Gastroesophageal sphincter (tissue), 4 donors: ENCODE results near the gene JMY. TPM values are rescaled to one million over a fixed set of nuclear protein-coding genes. Genes with fewer than 3 reads are reported as not detected.
A peak's percentile ranks its signal among the peaks of the same experiment; 100 is the strongest.

ENCODE experiments used
- ATAC-seq: fragments of 150-250 bp; one replicate; pipeline ENCODE4 v1.9.1; 2016; ENCODE audit warnings: mild to moderate bottlenecking, moderate library complexity
- H3K27ac ChIP-seq, 4 donors: fragments of 200-600 bp; sonication (generic) in 3 of 4; 1 replicate in 3 of 4; 2 replicates in 1 of 4; pipeline ENCODE4 v1.5.1; 2016 to 2019
- H3K27me3 ChIP-seq: fragments of 200-600 bp; sonication (generic); one replicate; pipeline ENCODE4 v1.5.1; 2019
- H3K36me3 ChIP-seq, 2 donors: fragments of 200-600 bp; sonication (generic); one replicate each; pipeline ENCODE4 v1.5.1; 2019; ENCODE audit warnings: control low read depth in 1 of 2
- H3K4me1 ChIP-seq, 3 donors: fragments of 200-600 bp; sonication (generic); 1 replicate in 2 of 3; 2 replicates in 1 of 3; pipeline ENCODE4 v1.5.1; 2016 to 2019; ENCODE audit warnings: control low read depth in 2 of 3
- H3K4me3 ChIP-seq, 2 donors: fragments of 200-600 bp; sonication (generic); one replicate each; pipeline ENCODE4 v1.5.1; 2019; ENCODE audit warnings: mild to moderate bottlenecking in 1 of 2, moderate library complexity in 1 of 2
- H3K9me3 ChIP-seq, 3 donors: fragments of 200-600 bp; sonication (generic); one replicate each; pipeline ENCODE4 v1.5.1; 2017 to 2019; ENCODE audit warnings: control low read depth in 2 of 3
- CTCF ChIP-seq, 4 experiments: fragments of 200-600 bp in 2 of 4; fragments of 450-650 bp in 2 of 4; sonication (generic) in 1 of 4; IDR thresholded peaks; one replicate each; pipeline ENCODE4 v1.5.1; 2017 to 2019; ENCODE audit warnings: antibody characterized with exemption in 4 of 4, mild to moderate bottlenecking in 2 of 4, moderate library complexity in 2 of 4
- EP300 ChIP-seq: sonication (generic); formaldehyde crosslinking; IDR thresholded peaks from one replicate; pipeline ENCODE4 v1.6.1; 2017; ENCODE audit warnings: antibody characterized with exemption, mild to moderate bottlenecking
- POLR2A ChIP-seq, 2 donors: fragments of 450-650 bp; IDR thresholded peaks; one replicate each; pipeline ENCODE4 v1.6.1; 2017; ENCODE audit warnings: antibody characterized with exemption in 2 of 2, mild to moderate bottlenecking in 2 of 2, moderate library complexity in 1 of 2
- POLR2AphosphoS5 ChIP-seq: sonication (generic); formaldehyde crosslinking; IDR thresholded peaks from one replicate; pipeline ENCODE4 v1.6.1; 2017; ENCODE audit warnings: antibody characterized with exemption
- WGBS, 2 donors: methylation state at CpG; one replicate each; pipeline ENCODE4 v1.1.5; 2018; ENCODE audit warnings: low coverage in 1 of 2; 5-methylcytosine and 5-hydroxymethylcytosine counted together
- total RNA-seq, 4 donors: library from RNA; depleted of rRNA; stranded (reverse); fragments of >200 nt; gene quantifications; one replicate each; pipeline ENCODE4 v1.1.0, GENCODE V29; 2016

The JMY gene
- total RNA-seq, 4 donors from 2014 or later: 33.1 to 54.2 (median 46.5) TPM

GRCh38 chr5:79236362-79236969, 535 bp downstream of the JMY start:
- peaks cover 0 to 45% (median 8%) of the 10 kb centered on the region in 3 donors for H3K4me1 ChIP-seq
- peak; percentile 36 for ATAC-seq
- no peaks in the 10 kb centered on the region for H3K27me3 ChIP-seq
- peak overlapping the region; percentile 91 to 95 for H3K4me3 ChIP-seq
- no peaks in the 10 kb centered on the region for H3K36me3 ChIP-seq
- H3K27ac ChIP-seq: peak overlapping the region; percentile 87 to 98 (median 96)
- TF ChIP-seq CTCF (IDR thresholded peaks at IDR 0.05): peak in 1 of 4 experiments; percentile 5
- TF ChIP-seq EP300: no peak
- no peak for TF ChIP-seq POLR2AphosphoS5
- no peaks in the 10 kb centered on the region for H3K9me3 ChIP-seq
- WGBS, 2 donors: no CpG with 5 or more reads among the region's 78 CpGs

GRCh38 chr5:79236970-79237739, 1.2 kb downstream of the JMY start:
- WGBS, 2 donors: 0% methylated on average over 6 of the region's 61 CpGs; no CpG with 5 or more reads in 1 of the 2 donors
- no peaks in the 10 kb centered on the region for H3K9me3 ChIP-seq
- peak overlapping the region; percentile 87 to 98 (median 96) for H3K27ac ChIP-seq
- H3K27me3 ChIP-seq: no peaks in the 10 kb centered on the region
- ATAC-seq: peak; percentile 17
- peak overlapping the region; percentile 91 to 95 for H3K4me3 ChIP-seq
- TF ChIP-seq CTCF (IDR thresholded peaks at IDR 0.05) (no peak), POLR2AphosphoS5 (no peak), POLR2A (IDR thresholded peaks at IDR 0.05) (no peak), EP300 (no peak)
- no peaks in the 10 kb centered on the region for H3K36me3 ChIP-seq
- H3K4me1 ChIP-seq: peaks cover 0 to 52% (median 8%) of the 10 kb centered on the region in 3 donors

GRCh38 chr5:79237740-79238560, 2.0 kb downstream of the JMY start:
- Histone ChIP-seq H3K36me3 (no peaks in the 10 kb centered on the region), H3K27ac (peak overlapping the region; percentile 87 to 98 (median 96)), H3K4me1 (peaks cover 0 to 60% (median 11%) of the 10 kb centered on the region in 3 donors), H3K9me3 (no peaks in the 10 kb centered on the region), H3K27me3 (no peaks in the 10 kb centered on the region), H3K4me3 (peak overlapping the region; percentile 91 to 95)
- ATAC-seq: no peak
- 14 to 19% methylated on average over 11 to 12 of the region's 14 CpGs for WGBS, 2 donors
- TF ChIP-seq POLR2A (IDR thresholded peaks at IDR 0.05): no peak
- TF ChIP-seq POLR2AphosphoS5: no peak
- TF ChIP-seq EP300: no peak
- no peak for TF ChIP-seq CTCF (IDR thresholded peaks at IDR 0.05)

GRCh38 chr5:79240561-79240960, 4.6 kb downstream of the JMY start:
- WGBS, 2 donors: 100% methylated on average over 1 to 2 of the region's 2 CpGs
- Histone ChIP-seq H3K4me1 (peaks cover 0 to 74% (median 11%) of the 10 kb centered on the region in 3 donors), H3K9me3 (no peaks in the 10 kb centered on the region), H3K36me3 (no peaks in the 10 kb centered on the region), H3K27me3 (no peaks in the 10 kb centered on the region), H3K27ac (no peak overlapping the region), H3K4me3 (peak overlapping the region in 1 of 2 donors; percentile 25)
- no peak for ATAC-seq
- TF ChIP-seq EP300: no peak
- TF ChIP-seq CTCF (IDR thresholded peaks at IDR 0.05): no peak
- TF ChIP-seq POLR2AphosphoS5: no peak
- no peak for TF ChIP-seq POLR2A (IDR thresholded peaks at IDR 0.05)
